Neutrophil (primary cell): Measurements from ENCODE around the gene AQP2.

Experiments used
- H3K27ac ChIP-seq: fragments of 200-600 bp; sonication (generic); 2 replicates; pipeline ENCODE4 v1.5.1; 2016; ENCODE audit warnings: mild to moderate bottlenecking, moderate library complexity
- H3K27me3 ChIP-seq: fragments of 200-600 bp; sonication (generic); 2 replicates; pipeline ENCODE4 v1.6.0; 2016; ENCODE audit warnings: mild to moderate bottlenecking
- H3K36me3 ChIP-seq: fragments of 200-600 bp; sonication (generic); 2 replicates; pipeline ENCODE4 v1.5.1; 2017
- H3K4me1 ChIP-seq, 2 experiments: fragments of 200-600 bp in 1 of 2; sonication (generic) in 1 of 2; 1 replicate in 1 of 2; 2 replicates in 1 of 2; pipeline versions ENCODE4 v1.5.1 to v1.6.1; 2013 to 2016; ENCODE audit warnings: low read depth in 1 of 2, low read length in 1 of 2, mild to moderate bottlenecking in 1 of 2, moderate library complexity in 1 of 2; ENCODE audit not compliant: control insufficient read depth in 1 of 2, insufficient read depth in 1 of 2
- H3K4me3 ChIP-seq, 2 experiments: fragments of 200-600 bp in 1 of 2; sonication (generic) in 1 of 2; 1 replicate in 1 of 2; 2 replicates in 1 of 2; pipeline ENCODE4 v1.5.1; 2013 to 2016; ENCODE audit warnings: low read depth in 1 of 2, low read length in 1 of 2, mild to moderate bottlenecking in 1 of 2, moderate library complexity in 1 of 2
- H3K9me3 ChIP-seq: fragments of 200-600 bp; sonication (generic); 2 replicates; pipeline ENCODE4 v1.5.1; 2016
- TF ChIP-seq, protein P1 (sequence below): fragments of 200-600 bp; sonication (generic); IDR thresholded peaks from 2 replicates; pipeline ENCODE4 v1.5.1; 2016; ENCODE audit warnings: antibody characterized with exemption

Gene AQP2

DNA sequence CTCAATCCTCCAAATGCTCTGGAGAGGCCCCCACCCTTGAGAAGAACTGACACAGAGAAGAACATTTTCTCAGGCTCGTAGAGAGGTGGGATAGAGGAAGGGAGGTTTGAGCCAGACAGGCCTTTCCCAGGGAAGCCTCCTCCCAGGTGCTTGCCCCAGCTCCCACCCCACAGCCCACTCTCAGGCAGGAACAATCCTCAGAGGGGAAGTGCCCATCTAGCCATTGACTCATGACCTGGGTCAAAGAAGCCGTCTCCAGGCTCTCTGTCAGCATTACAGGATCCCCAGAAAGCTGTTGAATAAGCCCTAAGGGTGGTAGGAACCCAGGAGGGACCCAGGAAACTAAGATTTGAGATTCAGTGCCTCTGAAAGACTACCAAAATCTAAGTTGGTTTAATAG, 26.0 kb downstream of the AQP2 start:
- Histone ChIP-seq H3K27ac (no peak overlapping the region), H3K27me3 (peaks cover 15% of the 10 kb centered on the region), H3K4me1 (no peaks in the 10 kb centered on the region), H3K4me3 (no peak overlapping the region), H3K36me3 (no peaks in the 10 kb centered on the region), H3K9me3 (no peaks in the 10 kb centered on the region)
- TF ChIP-seq, protein P1, sequence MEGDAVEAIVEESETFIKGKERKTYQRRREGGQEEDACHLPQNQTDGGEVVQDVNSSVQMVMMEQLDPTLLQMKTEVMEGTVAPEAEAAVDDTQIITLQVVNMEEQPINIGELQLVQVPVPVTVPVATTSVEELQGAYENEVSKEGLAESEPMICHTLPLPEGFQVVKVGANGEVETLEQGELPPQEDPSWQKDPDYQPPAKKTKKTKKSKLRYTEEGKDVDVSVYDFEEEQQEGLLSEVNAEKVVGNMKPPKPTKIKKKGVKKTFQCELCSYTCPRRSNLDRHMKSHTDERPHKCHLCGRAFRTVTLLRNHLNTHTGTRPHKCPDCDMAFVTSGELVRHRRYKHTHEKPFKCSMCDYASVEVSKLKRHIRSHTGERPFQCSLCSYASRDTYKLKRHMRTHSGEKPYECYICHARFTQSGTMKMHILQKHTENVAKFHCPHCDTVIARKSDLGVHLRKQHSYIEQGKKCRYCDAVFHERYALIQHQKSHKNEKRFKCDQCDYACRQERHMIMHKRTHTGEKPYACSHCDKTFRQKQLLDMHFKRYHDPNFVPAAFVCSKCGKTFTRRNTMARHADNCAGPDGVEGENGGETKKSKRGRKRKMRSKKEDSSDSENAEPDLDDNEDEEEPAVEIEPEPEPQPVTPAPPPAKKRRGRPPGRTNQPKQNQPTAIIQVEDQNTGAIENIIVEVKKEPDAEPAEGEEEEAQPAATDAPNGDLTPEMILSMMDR: no peak

DNA sequence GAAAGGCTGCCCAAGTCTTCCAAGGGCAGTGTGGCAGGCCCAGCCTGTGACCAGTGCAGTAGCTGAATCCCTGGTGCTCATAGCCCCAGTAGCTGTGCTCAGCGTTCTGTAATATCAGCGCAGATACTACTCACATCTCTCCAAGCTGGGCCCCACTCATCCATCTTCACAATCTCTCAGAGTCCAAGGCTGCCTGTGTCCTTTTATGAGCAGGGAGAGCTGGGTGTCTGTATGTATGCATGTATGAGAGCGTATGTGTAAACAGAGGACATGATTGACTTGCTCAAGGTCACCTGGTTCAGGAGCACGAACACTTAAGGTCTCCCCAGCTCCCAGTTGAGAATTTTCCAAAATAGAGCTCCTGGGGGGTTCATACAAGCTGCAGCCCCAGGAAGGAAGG, 27.6 kb downstream of the AQP2 start:
- Histone ChIP-seq H3K4me1 (no peaks in the 10 kb centered on the region), H3K27me3 (peaks cover 5% of the 10 kb centered on the region), H3K27ac (no peak overlapping the region), H3K4me3 (no peak overlapping the region), H3K9me3 (no peaks in the 10 kb centered on the region), H3K36me3 (no peaks in the 10 kb centered on the region)
- TF ChIP-seq, protein P1: no peak

DNA sequence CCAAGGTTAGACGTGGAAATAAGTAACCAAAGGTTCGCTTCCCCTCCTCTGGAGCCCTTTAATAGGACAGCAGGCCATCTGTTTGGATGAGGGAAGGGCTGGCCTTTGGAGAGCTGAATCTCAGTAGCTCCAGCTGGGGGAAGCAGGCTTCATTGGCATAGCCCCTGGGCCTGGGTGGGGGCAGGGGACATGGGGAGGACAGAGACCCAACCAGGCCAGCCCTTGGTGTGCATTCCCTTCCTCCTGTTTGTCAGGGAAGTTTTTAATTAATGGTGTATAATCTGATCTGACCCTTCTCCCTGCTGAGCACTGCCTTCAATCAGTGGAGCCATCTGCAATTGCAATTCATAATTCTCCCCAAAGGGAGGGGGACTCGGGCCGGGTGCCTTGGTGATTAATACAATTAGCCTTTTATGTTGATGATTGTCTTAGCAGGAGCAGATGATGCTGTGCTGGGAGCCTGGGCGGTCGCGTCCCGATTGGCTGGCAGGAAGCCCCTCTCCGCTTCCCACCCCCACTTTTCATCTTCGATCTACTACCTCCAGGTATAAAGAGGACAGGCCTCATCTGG, 28.6 kb downstream of the AQP2 start:
- TF ChIP-seq, protein P1: no peak
- Histone ChIP-seq H3K4me3 (no peak overlapping the region), H3K36me3 (no peaks in the 10 kb centered on the region), H3K27me3 (peaks cover 5% of the 10 kb centered on the region), H3K4me1 (no peaks in the 10 kb centered on the region), H3K27ac (no peak overlapping the region), H3K9me3 (no peaks in the 10 kb centered on the region)

DNA sequence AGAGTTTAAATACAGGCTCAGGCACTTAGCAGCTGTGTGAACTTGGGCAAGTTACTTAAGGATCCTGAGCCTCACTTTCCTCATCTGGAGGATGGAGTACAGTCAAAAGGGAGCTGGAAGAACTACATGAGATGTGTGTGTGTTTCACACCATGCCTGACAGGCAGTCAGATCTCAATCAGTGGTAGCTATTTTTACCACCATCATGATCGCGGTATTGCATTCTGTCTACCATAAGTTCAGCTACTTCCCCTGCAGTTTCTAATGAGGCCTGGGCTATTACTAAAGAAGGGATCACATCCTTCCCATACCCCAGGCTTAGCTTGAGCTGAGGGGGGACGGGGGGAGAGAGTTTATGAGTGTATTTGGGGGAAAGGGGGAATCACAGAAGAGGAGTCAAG, 29.3 kb downstream of the AQP2 start:
- H3K27me3 ChIP-seq: no peaks in the 10 kb centered on the region
- TF ChIP-seq, protein P1: no peak
- H3K4me3 ChIP-seq: no peak overlapping the region
- no peak overlapping the region for H3K27ac ChIP-seq
- H3K9me3 ChIP-seq: no peaks in the 10 kb centered on the region
- no peaks in the 10 kb centered on the region for H3K4me1 ChIP-seq
- H3K36me3 ChIP-seq: no peaks in the 10 kb centered on the region

DNA sequence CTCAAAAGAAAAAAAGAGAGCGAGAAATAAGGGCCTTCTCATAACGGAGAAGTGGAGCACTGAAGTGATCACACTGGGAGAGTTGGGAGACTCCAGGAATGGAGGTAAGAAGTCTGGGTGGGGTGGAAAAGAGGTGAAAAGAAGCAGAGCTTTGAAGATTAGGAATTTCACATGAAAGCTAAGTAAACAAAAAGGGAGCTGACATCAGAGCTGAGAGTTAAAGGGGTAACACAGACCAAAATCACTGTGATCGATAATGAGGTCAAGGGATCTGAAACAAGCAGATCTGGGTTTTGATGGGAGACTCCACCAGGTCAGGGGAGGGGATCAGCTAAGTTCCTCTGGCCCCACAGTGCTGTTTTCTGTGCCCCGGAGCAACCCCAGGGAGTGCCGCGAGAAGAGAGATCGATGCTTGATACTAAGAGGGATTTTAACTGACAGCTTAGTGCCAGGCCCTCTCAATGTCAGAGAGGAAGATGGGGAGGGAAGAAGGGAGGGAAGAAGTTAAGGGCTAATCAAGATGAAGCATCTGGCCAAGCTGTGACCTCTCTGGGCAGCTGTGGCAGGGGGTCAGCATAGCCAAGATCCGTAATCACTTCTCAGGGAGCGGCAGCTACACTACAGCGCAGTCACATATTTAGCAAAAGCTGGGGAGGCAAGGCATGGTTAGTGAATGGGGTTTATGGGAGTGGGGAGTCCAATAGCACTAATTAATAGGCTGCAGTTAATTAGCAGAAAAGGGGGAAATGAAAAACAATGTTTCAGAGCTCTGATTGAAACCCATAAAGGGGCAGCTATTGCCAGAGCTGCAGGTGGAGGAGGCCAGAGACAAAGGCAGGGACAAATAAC, 30.2 kb downstream of the AQP2 start:
- Histone ChIP-seq H3K36me3 (no peaks in the 10 kb centered on the region), H3K27ac (no peak overlapping the region), H3K4me1 (peaks cover 0 to under 1% of the 10 kb centered on the region in 2 experiments), H3K4me3 (no peak overlapping the region), H3K9me3 (no peaks in the 10 kb centered on the region), H3K27me3 (no peaks in the 10 kb centered on the region)
- TF ChIP-seq, protein P1: no peak
